H9 (cell line): Measurements from ENCODE around the gene PTGR1. TPM values are rescaled to one million over a fixed set of nuclear protein-coding genes. Genes with fewer than 3 reads are reported as not detected.

Experiments used
- DNase-seq: peaks from one replicate; pipeline ENCODE4 v3.0.0-alpha.2; 2017
- H2AFZ ChIP-seq: one replicate; pipeline ENCODE4 v1.6.1; 2013; ENCODE audit warnings: mild to moderate bottlenecking, low read length, control low read depth, moderate library complexity
- H2AK5ac ChIP-seq: 2 replicates; pipeline ENCODE4 v1.6.1; 2013; ENCODE audit warnings: low read length, control low read depth, mixed read lengths; ENCODE audit not compliant: insufficient read length
- H2BK120ac ChIP-seq: one replicate; pipeline ENCODE4 v1.6.1; 2013; ENCODE audit warnings: low read depth, mild to moderate bottlenecking, low read length, control low read depth, inconsistent platforms; ENCODE audit not compliant: poor library complexity, severe bottlenecking
- H2BK12ac ChIP-seq: 2 replicates; pipeline ENCODE4 v1.6.1; 2013; ENCODE audit warnings: low read length, control low read depth, mixed read lengths, low read depth; ENCODE audit not compliant: insufficient read length
- H2BK15ac ChIP-seq: 2 replicates; pipeline ENCODE4 v1.6.1; 2013; ENCODE audit warnings: low read depth, low read length, control low read depth
- H2BK20ac ChIP-seq: one replicate; pipeline ENCODE4 v1.6.1; 2013; ENCODE audit warnings: low read depth, mild to moderate bottlenecking, low read length, control low read depth, inconsistent platforms; ENCODE audit not compliant: poor library complexity, severe bottlenecking
- H2BK5ac ChIP-seq: 2 replicates; pipeline ENCODE4 v1.6.1; 2013; ENCODE audit warnings: low read length, control low read depth, mixed read lengths; ENCODE audit not compliant: insufficient read length
- H3K14ac ChIP-seq: 2 replicates; pipeline ENCODE4 v1.6.1; 2013; ENCODE audit warnings: low read length, control low read depth; ENCODE audit not compliant: insufficient read depth
- H3K18ac ChIP-seq: 2 replicates; pipeline ENCODE4 v1.6.1; 2013; ENCODE audit warnings: low read depth, mild to moderate bottlenecking, mixed read lengths, low read length, control low read depth; ENCODE audit not compliant: insufficient read length
- H3K23ac ChIP-seq: 2 replicates; pipeline ENCODE4 v1.6.1; 2013; ENCODE audit warnings: low read length, control low read depth, mixed read lengths, low read depth; ENCODE audit not compliant: insufficient read length
- H3K23me2 ChIP-seq: 2 replicates; pipeline ENCODE4 v1.6.1; 2013; ENCODE audit warnings: low read depth, mild to moderate bottlenecking, mixed read lengths, low read length, control low read depth; ENCODE audit not compliant: insufficient read length, poor library complexity, severe bottlenecking
- H3K27ac ChIP-seq: 2 replicates; pipeline ENCODE4 v1.5.1; 2013; ENCODE audit warnings: low read length, control low read depth, mixed read lengths, low read depth; ENCODE audit not compliant: insufficient read length
- H3K27me3 ChIP-seq: 2 replicates; pipeline ENCODE4 v1.6.1; 2013; ENCODE audit warnings: low read length, control low read depth, inconsistent platforms; ENCODE audit not compliant: insufficient read depth
- H3K4ac ChIP-seq: 2 replicates; pipeline ENCODE4 v1.6.1; 2013; ENCODE audit warnings: low read depth, mild to moderate bottlenecking, control low read depth, inconsistent platforms, low read length, moderate library complexity
- H3K4me1 ChIP-seq: 2 replicates; pipeline ENCODE4 v1.6.1; 2013; ENCODE audit warnings: low read length, control low read depth, inconsistent platforms; ENCODE audit not compliant: insufficient read depth
- H3K4me2 ChIP-seq: 2 replicates; pipeline ENCODE4 v1.6.1; 2013; ENCODE audit warnings: low read length, control low read depth, mixed read lengths; ENCODE audit not compliant: insufficient read length, insufficient read depth
- H3K56ac ChIP-seq: 2 replicates; pipeline ENCODE4 v1.6.1; 2013; ENCODE audit warnings: low read depth, mild to moderate bottlenecking, mixed read lengths, low read length, control low read depth; ENCODE audit not compliant: insufficient read length
- H3K79me1 ChIP-seq: 2 replicates; pipeline ENCODE4 v1.6.1; 2013; ENCODE audit warnings: low read depth, mild to moderate bottlenecking, moderate library complexity, low read length, control low read depth, inconsistent platforms; ENCODE audit not compliant: insufficient read depth, poor library complexity, severe bottlenecking
- H3K79me2 ChIP-seq: 2 replicates; pipeline ENCODE4 v1.6.1; 2013; ENCODE audit warnings: low read length, control low read depth, inconsistent platforms; ENCODE audit not compliant: insufficient read depth
- H3K9ac ChIP-seq: 2 replicates; pipeline ENCODE4 v1.6.1; 2013; ENCODE audit warnings: low read length, control low read depth, mixed read lengths; ENCODE audit not compliant: insufficient read length; ENCODE audit errors: extremely low read depth
- H3K9me3 ChIP-seq: one replicate; pipeline ENCODE4 v1.6.1; 2013; ENCODE audit warnings: low read depth, low read length, inconsistent platforms; ENCODE audit not compliant: control insufficient read depth
- H3T11ph ChIP-seq: one replicate; pipeline ENCODE4 v1.6.1; 2013; ENCODE audit warnings: mild to moderate bottlenecking, low read length, control low read depth, inconsistent platforms
- H4K20me1 ChIP-seq: one replicate; pipeline ENCODE4 v1.6.1; 2013; ENCODE audit not compliant: control insufficient read depth, insufficient read length, insufficient read depth
- H4K5ac ChIP-seq: 2 replicates; pipeline ENCODE4 v1.6.1; 2013; ENCODE audit warnings: low read depth, mild to moderate bottlenecking, mixed read lengths, low read length, control low read depth; ENCODE audit not compliant: insufficient read length
- H4K8ac ChIP-seq: replicated peaks from 2 replicates; pipeline ENCODE4 v1.6.1; 2013; ENCODE audit warnings: low read length, control low read depth, mixed read lengths, low read depth; ENCODE audit not compliant: insufficient read length
- H4K91ac ChIP-seq: 2 replicates; pipeline ENCODE4 v1.6.1; 2013; ENCODE audit warnings: low read depth, mild to moderate bottlenecking, moderate library complexity, mixed read lengths, low read length, control low read depth; ENCODE audit not compliant: insufficient read length
- H3K27ac Mint-ChIP-seq, 3 experiments: 2 replicates in 2 of 3; 3 replicates in 1 of 3; pipeline ENCODE4 v1.8.0; 2020 to 2021; ENCODE audit warnings: mixed read lengths in 3 of 3, mild to moderate bottlenecking in 1 of 3, moderate library complexity in 1 of 3
- H3K27me3 Mint-ChIP-seq: 2 replicates; pipeline ENCODE4 v1.8.0; 2021; ENCODE audit warnings: low read depth, mild to moderate bottlenecking, moderate library complexity, mixed read lengths
- H3K36me3 Mint-ChIP-seq, 3 experiments: 2 replicates in 2 of 3; 3 replicates in 1 of 3; pipeline ENCODE4 v1.8.0; 2020 to 2021; ENCODE audit warnings: low read depth in 3 of 3, mixed read lengths in 3 of 3; ENCODE audit not compliant: insufficient read depth in 1 of 3
- H3K4me1 Mint-ChIP-seq, 2 experiments: 2 replicates each; pipeline ENCODE4 v1.8.0; 2020; ENCODE audit warnings: mixed read lengths in 2 of 2
- H3K4me3 Mint-ChIP-seq, 2 experiments: 2 replicates in 1 of 2; 3 replicates in 1 of 2; pipeline ENCODE4 v1.8.0; 2020 to 2021; ENCODE audit warnings: mild to moderate bottlenecking in 2 of 2, mixed read lengths in 2 of 2, moderate library complexity in 1 of 2
- H3K9me3 Mint-ChIP-seq, 2 experiments: 2 replicates in 1 of 2; 3 replicates in 1 of 2; pipeline ENCODE4 v1.8.0; 2020; ENCODE audit warnings: mild to moderate bottlenecking in 2 of 2, mixed read lengths in 2 of 2, moderate library complexity in 1 of 2
- CTCF ChIP-seq: fragments of 200-600 bp; sonication (generic); conservative IDR thresholded peaks from 3 replicates; pipeline ENCODE4 v1.8.0; 2021; ENCODE audit warnings: antibody characterized with exemption, mild to moderate bottlenecking
- WGBS: extraction: QIAGEN DNeasy Blood & Tissue Kit; methylation state at CpG from one replicate; pipeline ENCODE4 v1.1.7; 2013; ENCODE audit warnings: missing lambda C conversion rate, low lambda C conversion rate, mixed read lengths; ENCODE audit not compliant: insufficient read length; ENCODE audit errors: extremely low coverage; 5-methylcytosine and 5-hydroxymethylcytosine counted together
- total RNA-seq: library from RNA; stranded (reverse); gene quantifications from 2 replicates; pipeline ENCODE4 v1.2.1, GENCODE V29; 2021

PTGR1 gene
- total RNA-seq, 1 experiment from 2014 or later: 45.2 TPM

GRCh38 chr9:111588846-111589245 lies 10.6 kb downstream of the PTGR1 start:
- Histone ChIP-seq H2BK5ac (no peak overlapping the region), H4K8ac (no peak overlapping the region), H3K9me3 (no peaks in the 10 kb centered on the region), H3K79me2 (no peaks in the 10 kb centered on the region), H2BK120ac (no peak overlapping the region), H3K14ac (no peak overlapping the region), H4K20me1 (no peaks in the 10 kb centered on the region), H3K56ac (no peak overlapping the region), H4K91ac (no peak overlapping the region), H3K4ac (no peak overlapping the region), H3K23ac (no peak overlapping the region), H2AFZ (no peak overlapping the region), H3K27ac (no peak overlapping the region), H2BK12ac (no peak overlapping the region), H3T11ph (no peak overlapping the region), H2BK15ac (no peak overlapping the region), H4K5ac (no peak overlapping the region), H3K18ac (no peak overlapping the region), H3K23me2 (no peaks in the 10 kb centered on the region), H3K27me3 (no peaks in the 10 kb centered on the region), H3K4me1 (no peaks in the 10 kb centered on the region), H3K4me2 (no peak overlapping the region), H3K79me1 (no peaks in the 10 kb centered on the region), H2BK20ac (no peak overlapping the region), H2AK5ac (no peak overlapping the region), H3K9ac (no peak overlapping the region)
- no CpG with 5 or more reads among the region's 5 CpGs for WGBS
- H3K36me3 Mint-ChIP-seq: peaks cover 4 to 46% (median 35%) of the 10 kb centered on the region in 3 experiments; a peak in 6 of 7 replicates
- no peak for TF ChIP-seq CTCF
- no peak overlapping the region for H3K27ac Mint-ChIP-seq
- H3K4me3 Mint-ChIP-seq: no peak overlapping the region
- H3K27me3 Mint-ChIP-seq: no peaks in the 10 kb centered on the region
- no peak for DNase-seq
- H3K4me1 Mint-ChIP-seq: no peaks in the 10 kb centered on the region
- no peaks in the 10 kb centered on the region for H3K9me3 Mint-ChIP-seq
